Central memory CD8-positive, alpha-beta T cell (primary cell): ENCODE measurements around the gene ITIH4.

ENCODE experiments used
- ATAC-seq: fragments of 150-1000 bp; cut with Tn5 transposase; replicated peaks from 2 replicates; pipeline ENCODE4 v1.10.0; 2022; ENCODE audit warnings: mild to moderate bottlenecking, moderate FRiP score, moderate number of reproducible peaks; ENCODE audit not compliant: poor library complexity, severe bottlenecking; ENCODE audit errors: extremely low read depth
- DNase-seq, 2 donors: peaks; one replicate each; pipeline ENCODE4 v3.0.0; 2021; ENCODE audit warnings: low spot score in 2 of 2
- H3K27ac Mint-ChIP-seq: one replicate; pipeline ENCODE4 v1.8.0; 2022; ENCODE audit warnings: low read depth, mild to moderate bottlenecking, moderate library complexity, mixed read lengths
- H3K27me3 Mint-ChIP-seq: one replicate; pipeline ENCODE4 v1.8.0; 2022; ENCODE audit warnings: mixed read lengths
- H3K36me3 Mint-ChIP-seq: one replicate; pipeline ENCODE4 v1.8.0; 2022; ENCODE audit warnings: mild to moderate bottlenecking, moderate library complexity, mixed read lengths; ENCODE audit not compliant: insufficient read depth
- H3K4me1 Mint-ChIP-seq: one replicate; pipeline ENCODE4 v1.8.0; 2022; ENCODE audit warnings: mixed read lengths
- H3K4me3 Mint-ChIP-seq: one replicate; pipeline ENCODE4 v1.8.0; 2022; ENCODE audit warnings: mild to moderate bottlenecking, moderate library complexity, mixed read lengths
- H3K9me3 Mint-ChIP-seq: one replicate; pipeline ENCODE4 v1.8.0; 2022; ENCODE audit warnings: mixed read lengths

Gene ITIH4

GRCh38 chr3:52801839-52802238 is 28.6 kb downstream of the ITIH4 start:
- DNase-seq (no peak), ATAC-seq (no peak)
- Mint-ChIP-seq H3K27ac (no peak overlapping the region), H3K9me3 (no peaks in the 10 kb centered on the region), H3K4me3 (no peak overlapping the region), H3K4me1 (peaks cover 5% of the 10 kb centered on the region), H3K27me3 (no peaks in the 10 kb centered on the region), H3K36me3 (peaks cover 2% of the 10 kb centered on the region)

GRCh38 chr3:52800079-52800478 is 30.4 kb downstream of the ITIH4 start:
- H3K36me3 Mint-ChIP-seq, result peaks cover 2% of the 10 kb centered on the region
- ATAC-seq, result no peak
- H3K27me3 Mint-ChIP-seq, result no peaks in the 10 kb centered on the region
- H3K27ac Mint-ChIP-seq, result no peak overlapping the region
- no peak overlapping the region for H3K4me3 Mint-ChIP-seq
- no peaks in the 10 kb centered on the region for H3K9me3 Mint-ChIP-seq
- peaks cover 5% of the 10 kb centered on the region for H3K4me1 Mint-ChIP-seq
- no peak for DNase-seq

GRCh38 chr3:52798978-52799476 is 31.4 kb downstream of the ITIH4 start:
- Mint-ChIP-seq H3K27me3 (no peaks in the 10 kb centered on the region), H3K36me3 (peaks cover 2% of the 10 kb centered on the region), H3K4me1 (peaks cover 5% of the 10 kb centered on the region), H3K9me3 (no peaks in the 10 kb centered on the region), H3K4me3 (no peak overlapping the region), H3K27ac (no peak overlapping the region)
- ATAC-seq, result no peak
- DNase-seq, result no peak

- Mint-ChIP-seq H3K4me1 (peaks cover 5% of the 10 kb centered on the region), H3K9me3 (no peaks in the 10 kb centered on the region), H3K27ac (no peak overlapping the region), H3K27me3 (no peaks in the 10 kb centered on the region), H3K36me3 (peaks cover 2% of the 10 kb centered on the region), H3K4me3 (no peak overlapping the region)
- DNase-seq, result no peak
- no peak for ATAC-seq
These were observed 32.0 kb downstream of the ITIH4 start for GRCh38 chr3:52798376-52798977.

- no peak overlapping the region for H3K27ac Mint-ChIP-seq
- H3K36me3 Mint-ChIP-seq, result peaks cover 2% of the 10 kb centered on the region
- no peak for ATAC-seq
- no peak for DNase-seq
- H3K27me3 Mint-ChIP-seq, result no peaks in the 10 kb centered on the region
- peaks cover 5% of the 10 kb centered on the region for H3K4me1 Mint-ChIP-seq
- H3K4me3 Mint-ChIP-seq, result no peak overlapping the region
- H3K9me3 Mint-ChIP-seq, result no peaks in the 10 kb centered on the region
These were observed 34.1 kb downstream of the ITIH4 start for GRCh38 chr3:52796411-52796810.

- H3K4me3 Mint-ChIP-seq, result no peak overlapping the region
- ATAC-seq, result no peak
- no peak overlapping the region for H3K27ac Mint-ChIP-seq
- H3K27me3 Mint-ChIP-seq, result no peaks in the 10 kb centered on the region
- DNase-seq, result no peak
- H3K36me3 Mint-ChIP-seq, result peaks cover 2% of the 10 kb centered on the region
- peaks cover 5% of the 10 kb centered on the region for H3K4me1 Mint-ChIP-seq
- no peaks in the 10 kb centered on the region for H3K9me3 Mint-ChIP-seq
These were observed 35.1 kb downstream of the ITIH4 start for GRCh38 chr3:52795298-52795900.

- ATAC-seq (no peak), DNase-seq (no peak)
- peaks cover 5% of the 10 kb centered on the region for H3K4me1 Mint-ChIP-seq
- H3K27me3 Mint-ChIP-seq, result no peaks in the 10 kb centered on the region
- H3K27ac Mint-ChIP-seq, result no peak within 1 kb of the TSS
- H3K36me3 Mint-ChIP-seq, result peaks cover 2% of the 10 kb centered on the region
- H3K4me3 Mint-ChIP-seq, result no peak within 1 kb of the TSS
- no peaks in the 10 kb centered on the region for H3K9me3 Mint-ChIP-seq
These were observed 35.8 kb downstream of the ITIH4 start, which contains the start of gene ITIH3 for GRCh38 chr3:52794612-52795099. Gene ITIH3, plus strand, starts transcription at chr3:52794796. Its CDS starts 8 bp downstream, at chr3:52794804.

- peaks cover 2% of the 10 kb centered on the region for H3K4me1 Mint-ChIP-seq
- no peaks in the 10 kb centered on the region for H3K27me3 Mint-ChIP-seq
- no peaks in the 10 kb centered on the region for H3K9me3 Mint-ChIP-seq
- DNase-seq (no peak), ATAC-seq (no peak)
- H3K36me3 Mint-ChIP-seq, result peaks cover 2% of the 10 kb centered on the region
- H3K27ac Mint-ChIP-seq, result no peak overlapping the region
- H3K4me3 Mint-ChIP-seq, result no peak overlapping the region
These were observed 36.5 kb downstream of the ITIH4 start for GRCh38 chr3:52793702-52794611.

GRCh38 chr3:52792961-52793695 is 37.3 kb downstream of the ITIH4 start:
- no peak for DNase-seq
- ATAC-seq, result no peak
- Mint-ChIP-seq H3K27me3 (no peaks in the 10 kb centered on the region), H3K4me3 (no peak overlapping the region), H3K9me3 (no peaks in the 10 kb centered on the region), H3K27ac (no peak overlapping the region), H3K4me1 (no peaks in the 10 kb centered on the region), H3K36me3 (peaks cover 2% of the 10 kb centered on the region)

- H3K27me3 Mint-ChIP-seq, result no peaks in the 10 kb centered on the region
These were observed 38.1 kb downstream of the ITIH4 start for GRCh38 chr3:52792413-52792812.

GRCh38 chr3:52791928-52792327 is 38.5 kb downstream of the ITIH4 start:
- no peaks in the 10 kb centered on the region for H3K4me1 Mint-ChIP-seq
- H3K4me3 Mint-ChIP-seq, result no peak overlapping the region
- no peak overlapping the region for H3K27ac Mint-ChIP-seq
- no peaks in the 10 kb centered on the region for H3K36me3 Mint-ChIP-seq
- no peaks in the 10 kb centered on the region for H3K27me3 Mint-ChIP-seq
- no peak for ATAC-seq
- no peaks in the 10 kb centered on the region for H3K9me3 Mint-ChIP-seq
- DNase-seq, result no peak

More at GRCh38 chr3:52792413-52792812, 38.1 kb downstream of the ITIH4 start:
- H3K4me3 Mint-ChIP-seq, result no peak overlapping the region
- no peaks in the 10 kb centered on the region for H3K9me3 Mint-ChIP-seq
- ATAC-seq (no peak), DNase-seq (no peak)
- no peak overlapping the region for H3K27ac Mint-ChIP-seq
- H3K36me3 Mint-ChIP-seq, result no peaks in the 10 kb centered on the region
- no peaks in the 10 kb centered on the region for H3K4me1 Mint-ChIP-seq

GRCh38 chr3:52791366-52791765 is 39.1 kb downstream of the ITIH4 start:
- H3K4me3 Mint-ChIP-seq, result no peak overlapping the region
- H3K4me1 Mint-ChIP-seq, result no peaks in the 10 kb centered on the region
- no peaks in the 10 kb centered on the region for H3K36me3 Mint-ChIP-seq
- no peaks in the 10 kb centered on the region for H3K27me3 Mint-ChIP-seq
- ATAC-seq, result no peak
- no peaks in the 10 kb centered on the region for H3K9me3 Mint-ChIP-seq
- no peak overlapping the region for H3K27ac Mint-ChIP-seq
- DNase-seq, result no peak
